Activated effector memory CD4-positive, alpha-beta T cell treated with anti-CD3 and anti-CD28 coated beads, Interleukin-2, amount 50 U/mL, for 16 hours (primary cell): ENCODE data around the gene GSG1L.
A peak's percentile ranks its signal among the peaks of the same experiment; 100 is the strongest.
"Not testable (repeated sequence)": the region's sequence is repeated elsewhere in the genome, so short reads cannot be mapped to it uniquely, and the experiment has no call there.

Source experiments
- DNase-seq: peaks from one replicate; pipeline ENCODE4 v3.0.0-alpha.2; 2020

GSG1L gene

GRCh38 chr16:28011971-28012445 is 51.5 kb downstream of the GSG1L start:
- DNase-seq, result no peak

GRCh38 chr16:28011223-28011622 is 52.3 kb downstream of the GSG1L start:
- no peak for DNase-seq

DNA sequence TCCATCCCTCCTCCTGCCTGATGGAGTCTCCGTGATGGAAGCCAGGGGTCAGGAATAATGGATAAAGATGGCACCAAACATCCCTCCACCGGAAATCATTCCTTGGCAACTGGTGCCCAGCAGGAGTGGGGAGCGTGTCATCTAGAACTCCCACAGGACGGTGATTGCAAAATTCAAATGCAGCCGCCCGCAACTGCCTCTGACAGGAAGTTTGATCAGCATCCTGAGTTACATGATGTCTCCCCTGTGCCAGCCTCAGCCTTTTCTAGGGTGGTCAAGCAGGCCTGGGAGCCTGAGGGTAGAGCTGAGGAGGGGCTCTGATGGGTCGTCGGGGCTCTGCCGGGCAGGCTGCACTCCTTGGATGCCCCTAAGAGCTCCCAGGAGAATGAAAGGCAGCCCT is 52.8 kb downstream of the GSG1L start:
- no peak for DNase-seq

- DNase-seq, result no peak
Observed at GRCh38 chr16:28009586-28010373, 53.7 kb downstream of the GSG1L start.

DNA sequence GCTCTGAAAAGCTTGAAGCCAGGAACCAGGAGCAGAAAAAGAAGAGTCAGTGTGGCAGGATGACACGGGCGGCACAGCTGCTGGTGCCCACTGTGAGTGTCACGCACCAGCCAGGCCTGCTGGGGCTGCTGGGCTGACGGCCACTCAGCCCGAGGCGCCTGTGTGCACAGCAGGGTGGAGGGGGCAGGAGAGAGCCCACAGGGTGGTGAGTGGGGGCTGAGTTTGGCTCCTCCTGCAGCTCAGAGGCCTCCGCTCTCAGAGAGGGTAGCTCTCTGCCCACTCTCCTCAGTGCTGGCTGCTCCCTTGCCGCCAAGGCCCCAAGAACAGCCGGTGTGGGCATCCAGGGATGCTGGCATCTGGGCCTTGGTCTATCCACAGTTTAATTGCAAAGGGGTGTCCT is 59.6 kb downstream of the GSG1L start:
- DNase-seq, result no peak

DNA sequence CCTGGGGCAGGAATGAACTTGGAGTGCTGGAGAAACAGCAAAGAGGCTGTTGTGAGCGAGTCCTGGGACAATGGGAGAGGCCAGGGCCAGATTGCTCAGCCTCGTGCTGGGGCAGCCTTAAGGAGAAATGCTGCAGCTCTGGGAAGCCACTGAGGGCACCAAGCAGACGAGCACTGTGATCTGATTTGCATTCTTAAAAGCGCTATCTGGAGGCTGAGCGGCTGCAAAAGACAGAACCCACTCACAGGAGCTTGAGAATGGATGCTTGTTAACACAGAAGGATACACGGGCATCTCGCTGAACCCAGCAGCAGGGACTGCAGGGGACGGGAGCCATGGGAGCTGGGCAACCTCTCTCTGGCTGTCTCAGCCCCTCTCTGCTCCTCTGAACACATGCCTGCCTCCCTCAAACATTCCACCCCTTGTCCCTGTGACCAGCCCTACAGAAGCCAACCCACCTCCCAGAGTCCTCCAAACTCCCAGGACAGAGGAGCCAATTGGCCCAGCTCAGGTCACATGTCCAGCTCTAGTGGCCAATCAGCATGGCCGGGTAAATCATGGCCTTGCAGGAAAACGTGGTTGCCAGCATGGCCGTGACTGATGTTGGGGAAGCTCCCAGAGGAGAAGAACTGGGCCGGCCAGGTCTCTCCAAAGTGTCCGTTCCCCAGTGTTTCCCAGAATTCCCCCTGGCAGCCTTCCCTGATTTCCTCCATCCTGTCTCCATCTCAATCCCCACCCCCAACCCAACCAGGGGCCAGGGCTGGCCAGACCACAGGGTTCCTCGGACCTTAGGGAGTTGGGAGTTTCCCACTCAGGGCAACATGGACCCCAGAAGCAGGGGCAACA is 60.3 kb downstream of the GSG1L start:
- no peak for DNase-seq

GRCh38 chr16:28001642-28002041 is 61.9 kb downstream of the GSG1L start:
- no peak for DNase-seq

DNA sequence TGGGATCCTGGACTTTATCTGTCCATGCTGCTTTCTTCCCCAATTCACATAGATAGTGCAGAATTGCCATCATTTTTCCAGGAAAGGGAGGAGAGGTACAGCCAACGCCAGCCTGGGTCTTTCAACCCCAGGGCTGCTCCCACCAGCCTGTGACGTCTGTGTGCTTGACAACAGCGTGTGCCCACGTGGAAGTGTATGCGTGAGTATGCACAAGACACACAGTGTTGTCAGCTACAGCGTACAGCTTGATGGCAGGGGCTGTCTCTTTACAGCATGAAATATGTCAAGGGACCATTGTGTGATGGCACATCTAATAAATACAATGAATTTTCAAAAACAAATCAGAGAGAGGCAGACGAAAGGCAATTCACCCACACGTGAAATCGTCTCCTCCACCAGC is 62.3 kb downstream of the GSG1L start:
- no peak for DNase-seq

DNA sequence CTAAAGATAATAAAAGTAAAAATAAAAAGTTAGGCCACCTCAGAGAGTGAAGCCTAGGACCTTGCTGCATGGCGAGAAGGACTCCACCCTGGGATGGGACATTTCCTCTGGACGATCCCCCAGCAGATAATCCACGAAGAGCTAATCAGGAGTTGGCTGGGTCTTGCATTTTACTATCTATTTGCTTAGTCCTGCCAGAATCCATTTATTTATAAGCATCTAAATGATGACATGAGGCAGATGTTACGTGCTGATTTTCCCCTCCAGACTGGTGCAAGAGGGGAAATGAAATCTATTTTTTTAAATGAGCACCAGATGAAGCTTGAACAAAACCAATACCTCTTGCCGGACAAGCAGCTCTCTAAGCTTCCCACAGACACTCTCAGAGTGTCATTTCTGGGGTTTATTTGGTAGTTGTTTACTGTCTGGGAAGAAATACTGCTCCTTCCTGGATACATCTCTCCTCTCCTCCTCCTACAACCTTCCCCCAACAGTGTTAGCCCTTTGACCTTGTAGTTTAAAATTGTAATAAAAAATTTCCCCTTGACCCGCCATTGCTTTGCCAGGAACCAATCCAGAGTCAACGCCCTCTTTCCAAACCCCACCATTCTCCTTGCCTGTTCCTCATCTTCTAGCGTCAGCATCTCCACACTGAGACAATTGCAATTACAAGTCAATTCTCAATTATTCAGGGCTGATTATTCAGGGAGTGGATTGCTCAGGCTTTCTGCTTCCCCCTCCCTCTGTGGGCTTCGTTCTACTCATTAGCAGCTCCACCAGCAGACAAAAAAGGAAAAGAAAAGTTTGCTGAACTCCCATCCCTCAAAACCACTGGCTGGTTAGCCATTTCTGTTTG is 63.0 kb downstream of the GSG1L start:
- no peak for DNase-seq

DNA sequence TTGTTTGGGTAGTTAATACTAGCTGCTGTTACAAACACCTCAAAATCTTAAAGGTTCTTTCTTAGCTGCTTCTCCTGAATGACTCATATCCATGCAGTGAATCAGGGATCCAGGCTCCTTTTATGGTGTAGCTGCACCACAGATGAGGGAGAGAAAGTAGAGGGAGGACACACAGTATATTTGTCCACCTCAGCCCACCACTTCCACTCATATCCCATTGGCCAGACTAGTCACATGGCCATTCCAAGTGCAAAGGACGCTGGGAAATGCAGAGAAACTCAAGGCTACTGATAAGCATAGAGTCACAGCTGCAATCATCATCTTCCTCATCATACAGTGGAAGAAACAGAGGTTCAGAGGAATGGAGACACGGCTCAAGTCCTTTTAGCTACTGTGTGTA is 63.8 kb downstream of the GSG1L start:
- DNase-seq, result no peak

DNA sequence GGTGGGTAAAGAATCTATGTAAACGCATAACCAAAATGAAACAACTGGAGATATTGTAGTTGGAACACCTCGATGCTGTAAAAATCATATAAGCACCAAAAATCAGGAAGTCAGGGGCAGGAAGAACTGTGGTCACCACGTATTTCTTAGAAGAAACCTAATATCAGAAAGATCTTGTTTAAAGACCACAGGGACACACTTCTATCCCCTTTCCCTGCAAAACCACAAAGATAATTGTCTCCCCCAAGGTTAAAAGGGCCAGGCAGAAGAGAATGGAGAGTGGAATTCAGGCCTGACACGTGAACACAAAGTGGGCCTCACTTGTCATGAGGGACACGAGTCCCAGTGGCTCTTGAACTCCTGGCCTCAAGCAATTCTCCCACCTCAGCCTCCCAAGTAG is 68.1 kb downstream of the GSG1L start:
- DNase-seq, result no peak

- no peak for DNase-seq
Observed at GRCh38 chr16:27994686-27995085, 68.8 kb downstream of the GSG1L start.

- DNase-seq, result no peak
Observed at GRCh38 chr16:27993587-27993986, 69.9 kb downstream of the GSG1L start.

DNA sequence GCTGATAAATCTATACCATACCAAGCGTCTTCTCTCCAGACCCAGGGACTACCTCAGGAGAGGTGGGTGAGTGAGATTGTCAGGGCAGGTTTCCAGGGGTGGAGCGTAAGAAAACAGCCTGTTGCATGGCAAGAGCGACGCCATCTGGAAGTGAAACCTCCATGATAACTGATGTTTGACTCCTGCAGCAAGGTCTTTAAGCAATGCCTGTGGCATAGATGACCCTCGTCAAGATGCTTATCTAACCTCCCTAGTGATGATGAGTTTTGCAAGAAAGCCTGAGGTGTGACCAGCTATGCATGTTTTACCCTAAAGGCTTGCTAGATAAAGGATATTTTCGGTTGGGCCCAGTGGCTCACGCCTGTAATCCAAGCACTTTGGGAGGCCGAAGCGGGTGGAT is 71.6 kb downstream of the GSG1L start:
- DNase-seq, result peak; percentile 39

DNA sequence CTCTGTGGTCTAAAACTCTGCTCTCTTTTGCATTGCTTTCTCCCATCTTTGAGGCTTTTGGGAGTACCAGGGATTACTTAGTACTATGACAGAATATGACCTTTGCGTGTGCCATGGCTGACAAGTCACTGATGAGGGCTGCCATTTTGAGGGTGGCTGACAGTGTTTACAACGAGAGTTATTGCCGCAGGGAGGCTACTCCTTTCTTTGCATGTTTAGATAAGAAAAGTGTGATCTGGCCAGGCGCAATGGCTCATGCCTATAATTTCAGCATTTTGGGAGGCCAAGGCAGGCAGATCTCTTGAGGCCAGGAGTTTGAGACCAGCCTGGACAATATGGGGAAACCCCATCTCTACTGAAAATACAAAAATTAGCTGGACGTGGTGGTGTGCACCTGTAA is 77.5 kb downstream of the GSG1L start:
- peak; percentile 13 for DNase-seq

DNA sequence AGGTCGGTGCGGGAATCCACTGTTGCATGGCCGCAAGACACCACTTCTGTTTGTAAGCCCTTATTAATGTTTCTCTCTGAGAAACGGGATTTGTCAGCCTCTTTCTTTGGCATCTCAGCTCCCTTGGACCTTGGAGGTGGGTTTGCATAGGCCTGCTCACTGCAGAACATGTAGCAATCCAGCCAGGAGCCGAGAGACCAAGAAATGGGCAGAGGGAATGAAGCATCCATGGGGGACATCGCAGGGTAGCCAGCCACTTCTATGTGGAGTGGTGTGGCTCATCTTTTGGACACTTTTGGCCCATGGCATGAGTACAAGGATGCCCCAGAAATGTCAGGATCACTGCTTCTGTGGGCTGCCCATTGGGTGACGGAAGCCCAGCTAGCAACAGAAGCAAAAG is 79.4 kb downstream of the GSG1L start:
- peak; percentile 14 for DNase-seq

- DNase-seq, result no peak
Observed at GRCh38 chr16:27983244-27983643, 80.3 kb downstream of the GSG1L start.

GRCh38 chr16:27982184-27982583 is 81.3 kb downstream of the GSG1L start:
- DNase-seq, result peak; percentile 50

GRCh38 chr16:27980919-27981700 is 82.4 kb downstream of the GSG1L start:
- peak; percentile 27 for DNase-seq

- peak; percentile 49 for DNase-seq
Observed at GRCh38 chr16:27980076-27980775, 83.3 kb downstream of the GSG1L start.

GRCh38 chr16:27979668-27980067 is 83.8 kb downstream of the GSG1L start:
- not testable (repeated sequence) for DNase-seq

GRCh38 chr16:27978876-27979275 is 84.6 kb downstream of the GSG1L start:
- DNase-seq, result peak; percentile 19
